ENCODE results near the gene ALDH1A2.
A peak's percentile ranks its signal among the peaks of the same experiment; 100 is the strongest.

ALDH1A2 gene

DNA sequence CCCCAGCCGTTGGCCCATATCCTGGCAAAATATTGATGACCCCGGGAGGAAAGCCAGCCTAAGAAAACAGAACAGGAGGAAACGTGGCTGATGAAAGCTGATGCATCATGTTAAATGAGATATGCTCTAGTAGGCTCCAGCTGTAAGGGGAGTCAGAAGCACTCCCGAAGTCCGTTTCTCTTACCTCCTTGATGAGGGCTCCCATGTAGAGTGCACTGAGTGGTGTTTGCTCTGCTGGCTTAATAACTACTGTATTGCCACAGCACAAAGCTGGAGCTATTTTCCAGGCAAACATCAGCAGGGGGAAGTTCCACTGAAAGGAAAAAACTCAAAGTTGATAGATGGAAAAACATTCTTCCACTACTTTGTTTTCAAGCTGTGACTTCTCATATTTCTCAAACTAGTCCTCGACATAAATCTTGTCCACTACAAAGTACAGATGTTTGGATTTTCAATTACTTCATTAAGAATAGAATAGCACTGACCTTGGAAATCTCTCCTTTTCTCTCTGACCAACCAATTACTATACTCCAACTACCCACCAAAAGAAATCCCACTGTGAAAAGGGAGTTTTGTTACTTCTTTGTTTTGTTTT lies 72.7 kb downstream of the ALDH1A2 start:
- TF ChIP-seq, protein P1, sequence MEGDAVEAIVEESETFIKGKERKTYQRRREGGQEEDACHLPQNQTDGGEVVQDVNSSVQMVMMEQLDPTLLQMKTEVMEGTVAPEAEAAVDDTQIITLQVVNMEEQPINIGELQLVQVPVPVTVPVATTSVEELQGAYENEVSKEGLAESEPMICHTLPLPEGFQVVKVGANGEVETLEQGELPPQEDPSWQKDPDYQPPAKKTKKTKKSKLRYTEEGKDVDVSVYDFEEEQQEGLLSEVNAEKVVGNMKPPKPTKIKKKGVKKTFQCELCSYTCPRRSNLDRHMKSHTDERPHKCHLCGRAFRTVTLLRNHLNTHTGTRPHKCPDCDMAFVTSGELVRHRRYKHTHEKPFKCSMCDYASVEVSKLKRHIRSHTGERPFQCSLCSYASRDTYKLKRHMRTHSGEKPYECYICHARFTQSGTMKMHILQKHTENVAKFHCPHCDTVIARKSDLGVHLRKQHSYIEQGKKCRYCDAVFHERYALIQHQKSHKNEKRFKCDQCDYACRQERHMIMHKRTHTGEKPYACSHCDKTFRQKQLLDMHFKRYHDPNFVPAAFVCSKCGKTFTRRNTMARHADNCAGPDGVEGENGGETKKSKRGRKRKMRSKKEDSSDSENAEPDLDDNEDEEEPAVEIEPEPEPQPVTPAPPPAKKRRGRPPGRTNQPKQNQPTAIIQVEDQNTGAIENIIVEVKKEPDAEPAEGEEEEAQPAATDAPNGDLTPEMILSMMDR (conservative IDR thresholded peaks at IDR 0.05), result no peak
- H3K27ac ChIP-seq, result no peak overlapping the region

DNA sequence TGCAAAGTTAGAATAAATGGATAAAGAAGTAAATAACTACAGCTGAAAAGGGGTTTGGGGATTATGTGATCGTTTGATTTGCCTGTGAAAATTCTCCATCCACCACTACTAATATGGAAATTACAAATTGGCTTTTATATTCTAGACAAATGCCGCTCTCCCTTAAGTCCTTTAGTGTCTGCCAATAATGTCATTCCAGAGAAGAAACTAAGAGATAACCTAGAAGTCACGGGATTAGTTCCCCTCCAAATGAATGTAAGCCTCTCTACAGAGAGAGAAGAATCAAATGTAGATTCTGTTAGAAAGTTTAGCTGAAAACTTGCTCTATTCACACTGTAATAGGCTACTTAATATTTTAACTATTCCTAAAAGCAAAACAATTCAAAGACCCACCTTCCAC lies 92.0 kb downstream of the ALDH1A2 start:
- TF ChIP-seq, protein P1 (conservative IDR thresholded peaks at IDR 0.05), result no peak
- no peak overlapping the region for H3K27ac ChIP-seq

DNA sequence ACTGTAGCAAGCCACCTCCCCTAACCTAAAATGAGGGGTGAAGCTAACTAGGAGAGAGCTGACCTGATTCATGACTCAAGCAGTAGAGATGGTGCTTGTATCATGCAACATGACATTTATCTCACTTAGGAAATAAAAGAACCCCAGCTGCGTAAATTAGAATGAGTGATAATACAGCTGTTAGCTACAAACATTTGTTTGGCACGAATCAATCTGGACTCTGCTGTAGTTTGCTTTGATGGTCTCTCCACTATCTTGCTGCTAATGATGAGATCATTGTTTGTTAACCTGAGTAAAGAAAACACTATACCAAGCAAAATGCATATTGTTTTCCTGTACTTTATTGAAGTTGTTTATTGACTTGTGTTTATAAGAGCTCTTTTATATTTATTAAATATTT lies 92.6 kb downstream of the ALDH1A2 start:
- H3K27ac ChIP-seq, result no peak overlapping the region
- TF ChIP-seq, protein P1 (conservative IDR thresholded peaks at IDR 0.05), result no peak

DNA sequence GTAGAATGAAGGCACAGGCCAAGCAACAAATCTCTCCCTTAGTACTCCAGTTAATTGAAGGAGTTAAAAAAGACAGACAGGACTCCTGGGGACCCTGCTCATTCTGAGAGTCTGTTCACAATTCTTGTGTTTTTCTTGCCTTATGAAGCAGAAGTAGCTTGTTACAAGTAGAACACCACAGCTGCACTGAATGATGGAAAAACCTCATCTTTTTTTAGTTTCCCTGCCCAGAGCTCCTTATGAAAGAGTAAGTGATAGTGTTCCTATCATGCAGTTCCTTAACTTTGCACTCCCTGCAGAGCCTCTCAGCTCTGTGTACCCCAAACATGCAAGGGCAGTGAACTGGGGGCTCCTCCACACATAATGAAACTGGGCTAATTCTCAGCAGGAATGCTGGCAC lies 95.5 kb downstream of the ALDH1A2 start:
- TF ChIP-seq, protein P1 (conservative IDR thresholded peaks at IDR 0.05), result no peak
- no peak overlapping the region for H3K27ac ChIP-seq

DNA sequence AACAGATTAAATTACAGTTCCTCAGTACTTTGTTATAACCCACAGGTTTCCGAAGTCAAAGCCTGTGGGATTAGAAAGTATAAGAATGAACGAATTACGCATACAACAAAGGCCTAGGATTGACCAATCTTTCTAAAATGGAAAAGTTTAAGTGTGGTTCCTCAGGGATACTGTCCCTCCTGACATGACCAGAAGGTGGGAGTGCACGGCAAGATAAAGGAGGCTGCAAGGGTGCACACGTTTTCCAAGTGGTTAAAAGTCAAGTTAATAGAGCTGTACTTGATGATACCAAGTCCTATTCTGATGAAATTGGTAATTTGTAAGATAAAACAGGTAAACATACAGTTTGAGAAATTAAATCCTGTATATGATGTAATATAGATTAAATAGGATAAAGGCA lies 96.2 kb downstream of the ALDH1A2 start:
- H3K27ac ChIP-seq, result no peak overlapping the region

DNA sequence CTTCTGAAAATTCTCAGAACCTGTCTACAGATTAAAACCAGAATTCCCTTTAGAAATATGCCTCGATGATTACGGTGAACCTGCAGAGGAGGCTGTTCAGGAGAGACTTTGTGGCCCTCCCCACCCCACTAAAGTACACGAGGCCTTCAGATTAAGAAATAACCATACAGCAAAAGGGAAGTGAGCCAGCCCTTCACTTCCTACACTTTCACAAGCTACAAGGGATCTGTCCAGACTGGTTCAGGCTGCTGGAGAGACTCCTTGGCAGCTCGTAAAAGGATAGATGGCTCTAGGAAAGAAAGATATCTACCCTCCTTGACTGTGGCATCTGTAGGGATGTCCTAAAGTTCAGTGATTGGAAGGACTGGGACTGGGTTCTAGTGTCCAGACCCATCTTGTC lies 102.6 kb downstream of the ALDH1A2 start:
- TF ChIP-seq, protein P1 (conservative IDR thresholded peaks at IDR 0.05), result no peak
- H3K27ac ChIP-seq, result no peak overlapping the region

More for the DNA sequence above, 96.2 kb downstream of the ALDH1A2 start:
- TF ChIP-seq, protein P1 (conservative IDR thresholded peaks at IDR 0.05), result peak; percentile 57

DNA sequence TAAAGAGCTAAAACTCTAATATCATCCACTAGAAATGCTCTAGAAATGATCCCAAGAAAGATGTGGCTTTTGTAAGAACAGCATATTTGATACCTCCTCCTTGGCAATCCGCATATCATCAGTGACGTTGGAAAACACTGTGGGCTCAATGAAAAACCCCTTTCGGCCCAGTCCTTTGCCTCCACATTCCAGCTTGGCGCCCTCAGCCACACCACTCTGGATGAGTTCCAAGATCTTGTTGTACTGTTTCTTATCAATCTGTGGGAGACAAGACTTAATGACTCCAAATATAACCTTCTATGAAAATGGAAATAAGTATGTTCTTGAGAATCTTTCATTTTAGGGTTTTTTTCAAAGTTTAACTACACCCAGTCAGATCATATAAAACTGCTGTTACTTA lies 103.6 kb downstream of the ALDH1A2 start:
- TF ChIP-seq, protein P1 (conservative IDR thresholded peaks at IDR 0.05), result no peak
- no peak overlapping the region for H3K27ac ChIP-seq

Data from VCaP (cell line).